ENCODE data around the gene TEX26.

Gene TEX26

DNA sequence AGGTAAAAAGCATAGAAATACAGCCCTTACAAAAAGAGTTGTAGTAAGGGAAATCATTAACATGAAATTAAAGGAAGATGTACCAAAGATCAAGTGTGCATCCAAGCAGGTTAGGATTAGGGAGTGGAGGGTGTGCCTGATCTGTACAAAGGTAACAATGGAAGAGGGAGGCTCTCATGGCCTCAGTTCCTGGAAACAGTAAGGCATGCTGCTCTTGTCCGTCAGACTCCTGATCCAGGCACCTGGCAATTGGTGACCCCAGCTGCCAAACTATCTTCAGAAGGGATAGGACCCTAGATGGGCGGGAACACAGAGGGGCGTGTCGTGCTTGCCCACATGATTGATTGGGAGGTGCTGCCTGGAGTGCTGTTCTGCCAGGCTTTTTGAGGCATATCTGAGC is 4.5 kb downstream of the TEX26 start:
- H3K27ac ChIP-seq (ENCODE audit: low read depth, low read length): no peak overlapping the region
- peaks cover 12% of the 10 kb centered on the region for H3K4me1 ChIP-seq (ENCODE audit: control insufficient read depth, insufficient read depth, low read length)
- H3K27me3 ChIP-seq (ENCODE audit: control insufficient read depth, insufficient read depth, low read length): peaks cover 19% of the 10 kb centered on the region
- H3K36me3 ChIP-seq (ENCODE audit: control insufficient read depth, insufficient read depth, low read length): no peaks in the 10 kb centered on the region
- peaks cover 3% of the 10 kb centered on the region for H3K9me3 ChIP-seq (ENCODE audit: control insufficient read depth, insufficient read depth, low read depth, low read length)
- no peak overlapping the region for H3K9ac ChIP-seq (ENCODE audit: low read length)
- no peak overlapping the region for H3K4me3 ChIP-seq (ENCODE audit: low read depth, low read length)

DNA sequence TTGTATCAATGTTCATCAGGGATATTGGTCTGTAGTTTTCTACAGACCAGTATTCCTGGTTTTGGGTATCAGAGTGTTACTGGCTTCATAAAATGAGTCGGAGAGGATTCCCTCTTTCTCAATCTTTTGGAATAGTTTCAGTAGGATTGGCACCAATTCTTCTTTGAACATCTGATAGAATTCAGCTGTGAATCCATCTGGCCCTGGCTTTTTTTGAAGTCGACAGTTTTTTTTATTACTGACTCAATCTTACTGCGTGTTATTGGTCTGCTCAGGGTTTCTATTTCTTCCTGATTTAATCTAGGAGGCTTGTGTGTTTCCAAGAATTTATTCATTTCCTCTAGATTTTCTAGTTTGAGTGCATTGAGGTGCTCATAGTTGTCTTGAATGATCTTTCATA is 11.4 kb downstream of the TEX26 start:
- H3K27me3 ChIP-seq (ENCODE audit: control insufficient read depth, insufficient read depth, low read length): no peaks in the 10 kb centered on the region
- H3K9me3 ChIP-seq (ENCODE audit: control insufficient read depth, insufficient read depth, low read depth, low read length): 0 out of 2 replicates have a peak, but pooled peaks cover 3% of the 10 kb centered on the region
- H3K27ac ChIP-seq (ENCODE audit: low read depth, low read length): no peak overlapping the region
- H3K36me3 ChIP-seq (ENCODE audit: control insufficient read depth, insufficient read depth, low read length): no peaks in the 10 kb centered on the region
- no peaks in the 10 kb centered on the region for H3K4me1 ChIP-seq (ENCODE audit: control insufficient read depth, insufficient read depth, low read length)
- H3K9ac ChIP-seq (ENCODE audit: low read length): no peak overlapping the region
- H3K4me3 ChIP-seq (ENCODE audit: low read depth, low read length): no peak overlapping the region

DNA sequence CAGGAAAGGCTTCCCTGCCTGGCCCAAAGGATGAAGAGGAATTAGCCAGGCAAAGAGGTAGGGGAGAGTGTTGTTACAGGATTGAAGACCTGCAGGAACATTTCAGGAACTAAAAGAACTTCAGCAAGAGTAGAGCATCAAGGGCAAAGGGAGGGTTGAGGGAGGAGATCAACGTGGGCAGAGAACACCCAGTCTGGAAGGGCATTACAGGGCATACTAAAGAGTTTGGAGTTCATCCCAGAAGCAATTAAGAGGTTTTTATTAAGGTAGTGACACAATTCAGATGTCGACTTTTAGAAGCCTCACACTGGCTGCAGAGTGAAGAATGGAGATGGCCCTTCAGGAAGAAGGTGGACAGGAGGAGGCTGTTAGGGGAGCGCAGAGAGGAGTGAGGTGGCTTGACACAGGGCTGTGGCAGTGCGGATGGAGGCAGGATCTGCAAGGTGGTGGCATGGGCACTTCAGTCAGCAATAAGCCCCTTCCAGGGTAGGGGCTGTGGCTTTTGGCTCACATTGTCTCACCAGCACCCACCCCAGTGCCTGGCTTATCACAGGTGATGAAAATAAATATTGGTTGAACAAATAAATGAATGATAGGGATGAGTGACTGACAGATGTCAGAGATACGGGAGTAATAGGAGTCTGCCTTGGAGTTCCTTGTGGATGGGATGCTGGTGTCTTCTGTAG is 24.9 kb downstream of the TEX26 start:
- Histone ChIP-seq H3K4me1 (ENCODE audit: control insufficient read depth, insufficient read depth, low read length) (no peaks in the 10 kb centered on the region), H3K27ac (ENCODE audit: low read depth, low read length) (no peak overlapping the region), H3K36me3 (ENCODE audit: control insufficient read depth, insufficient read depth, low read length) (no peaks in the 10 kb centered on the region), H3K27me3 (ENCODE audit: control insufficient read depth, insufficient read depth, low read length) (no peaks in the 10 kb centered on the region), H3K9ac (ENCODE audit: low read length) (no peak overlapping the region), H3K9me3 (ENCODE audit: control insufficient read depth, insufficient read depth, low read depth, low read length) (peaks cover 17% of the 10 kb centered on the region; the same call in 1 of the 2 replicates), H3K4me3 (ENCODE audit: low read depth, low read length) (no peak overlapping the region)

DNA sequence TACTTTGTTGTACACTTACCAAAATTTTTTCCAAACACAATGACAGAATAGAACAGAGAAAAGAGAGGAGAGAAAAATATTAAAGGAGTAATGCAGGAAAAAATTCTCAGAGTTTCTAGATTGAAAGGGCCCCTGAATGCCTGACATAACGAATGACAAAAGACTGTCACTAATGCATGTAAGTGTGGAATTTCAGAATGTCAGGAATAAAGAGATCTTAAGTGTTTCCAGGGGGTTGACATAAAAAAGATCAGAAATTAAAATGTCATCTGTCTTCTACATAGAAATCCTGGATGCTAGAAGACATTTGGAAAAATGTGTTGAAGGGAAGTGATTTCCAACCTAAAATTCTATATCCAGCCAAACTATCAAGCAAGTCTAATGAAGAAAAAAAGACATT is 27.2 kb downstream of the TEX26 start:
- Histone ChIP-seq H3K4me1 (ENCODE audit: control insufficient read depth, insufficient read depth, low read length) (no peaks in the 10 kb centered on the region), H3K9ac (ENCODE audit: low read length) (no peak overlapping the region), H3K27ac (ENCODE audit: low read depth, low read length) (no peak overlapping the region), H3K36me3 (ENCODE audit: control insufficient read depth, insufficient read depth, low read length) (no peaks in the 10 kb centered on the region), H3K9me3 (ENCODE audit: control insufficient read depth, insufficient read depth, low read depth, low read length) (peaks cover 20% of the 10 kb centered on the region; the same call in 1 of the 2 replicates), H3K27me3 (ENCODE audit: control insufficient read depth, insufficient read depth, low read length) (no peaks in the 10 kb centered on the region), H3K4me3 (ENCODE audit: low read depth, low read length) (no peak overlapping the region)

DNA sequence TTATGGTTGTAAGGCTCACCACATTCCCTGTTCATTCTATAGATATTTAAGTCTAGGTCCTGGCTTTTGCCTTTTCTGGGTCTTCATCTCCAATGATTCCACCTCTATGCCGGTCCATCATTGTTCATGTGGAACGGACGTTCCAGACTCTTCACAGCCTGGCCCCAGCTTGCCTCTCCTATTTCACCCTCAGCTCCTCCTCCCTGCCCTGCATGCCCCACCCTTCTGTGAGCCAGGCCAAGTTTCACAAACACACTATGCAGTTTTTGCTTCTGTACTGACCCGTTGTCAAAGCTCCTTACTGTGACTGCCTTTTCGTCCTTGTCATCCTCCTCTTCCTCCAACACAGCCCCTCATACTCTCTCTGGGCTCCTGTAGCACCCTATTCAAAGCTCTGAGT is 31.3 kb downstream of the TEX26 start:
- peaks cover 54% of the 10 kb centered on the region for H3K9me3 ChIP-seq (ENCODE audit: control insufficient read depth, insufficient read depth, low read depth, low read length)
- H3K9ac ChIP-seq (ENCODE audit: low read length): no peak overlapping the region
- no peak overlapping the region for H3K4me3 ChIP-seq (ENCODE audit: low read depth, low read length)
- no peaks in the 10 kb centered on the region for H3K36me3 ChIP-seq (ENCODE audit: control insufficient read depth, insufficient read depth, low read length)
- no peak overlapping the region for H3K27ac ChIP-seq (ENCODE audit: low read depth, low read length)
- H3K4me1 ChIP-seq (ENCODE audit: control insufficient read depth, insufficient read depth, low read length): no peaks in the 10 kb centered on the region
- H3K27me3 ChIP-seq (ENCODE audit: control insufficient read depth, insufficient read depth, low read length): no peaks in the 10 kb centered on the region

DNA sequence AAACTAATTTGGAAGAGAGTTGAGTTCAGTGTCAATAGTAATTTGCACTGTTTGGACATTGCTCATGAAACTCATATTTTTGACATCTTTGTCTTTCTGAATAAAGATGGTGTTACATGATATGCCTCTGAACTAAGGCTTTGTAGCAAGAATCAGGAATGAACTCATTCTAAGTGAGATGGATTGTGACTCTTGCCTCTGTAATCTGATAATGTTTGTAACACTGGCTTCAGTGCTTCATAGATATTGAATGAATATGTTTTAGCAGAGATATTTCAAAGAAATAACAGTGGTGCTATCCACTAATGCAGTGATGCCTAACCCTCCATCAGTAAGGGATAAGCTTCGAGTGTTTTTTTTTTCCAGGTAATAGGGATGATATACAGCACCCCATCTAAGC is 32.9 kb downstream of the TEX26 start:
- no peaks in the 10 kb centered on the region for H3K4me1 ChIP-seq (ENCODE audit: control insufficient read depth, insufficient read depth, low read length)
- H3K4me3 ChIP-seq (ENCODE audit: low read depth, low read length): no peak overlapping the region
- H3K36me3 ChIP-seq (ENCODE audit: control insufficient read depth, insufficient read depth, low read length): no peaks in the 10 kb centered on the region
- H3K27me3 ChIP-seq (ENCODE audit: control insufficient read depth, insufficient read depth, low read length): no peaks in the 10 kb centered on the region
- H3K9me3 ChIP-seq (ENCODE audit: control insufficient read depth, insufficient read depth, low read depth, low read length): peaks cover 43% of the 10 kb centered on the region
- H3K9ac ChIP-seq (ENCODE audit: low read length): no peak overlapping the region
- H3K27ac ChIP-seq (ENCODE audit: low read depth, low read length): no peak overlapping the region

DNA sequence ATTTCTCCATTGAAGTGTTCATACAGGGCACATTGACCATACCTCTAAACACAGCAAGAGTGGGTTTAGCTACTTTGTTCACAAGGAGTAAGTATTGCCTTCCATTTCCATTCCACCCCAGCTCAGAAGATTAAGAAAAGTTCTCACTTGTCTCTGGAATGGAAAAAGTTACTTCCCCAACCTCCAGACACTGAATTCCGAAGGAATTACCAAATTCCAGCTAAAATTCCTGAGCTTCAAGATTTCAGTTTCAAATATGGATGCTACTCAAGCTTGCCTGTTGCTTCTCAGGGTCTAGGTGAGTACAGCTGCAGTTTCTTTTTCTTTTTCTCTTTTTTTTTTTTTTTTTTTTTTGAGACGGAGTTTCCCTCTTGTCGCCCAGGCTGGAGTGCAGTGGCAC is 33.6 kb downstream of the TEX26 start:
- Histone ChIP-seq H3K27ac (ENCODE audit: low read depth, low read length) (no peak overlapping the region), H3K4me1 (ENCODE audit: control insufficient read depth, insufficient read depth, low read length) (no peaks in the 10 kb centered on the region), H3K9ac (ENCODE audit: low read length) (no peak overlapping the region), H3K27me3 (ENCODE audit: control insufficient read depth, insufficient read depth, low read length) (no peaks in the 10 kb centered on the region), H3K36me3 (ENCODE audit: control insufficient read depth, insufficient read depth, low read length) (no peaks in the 10 kb centered on the region), H3K4me3 (ENCODE audit: low read depth, low read length) (no peak overlapping the region), H3K9me3 (ENCODE audit: control insufficient read depth, insufficient read depth, low read depth, low read length) (peaks cover 39% of the 10 kb centered on the region)

DNA sequence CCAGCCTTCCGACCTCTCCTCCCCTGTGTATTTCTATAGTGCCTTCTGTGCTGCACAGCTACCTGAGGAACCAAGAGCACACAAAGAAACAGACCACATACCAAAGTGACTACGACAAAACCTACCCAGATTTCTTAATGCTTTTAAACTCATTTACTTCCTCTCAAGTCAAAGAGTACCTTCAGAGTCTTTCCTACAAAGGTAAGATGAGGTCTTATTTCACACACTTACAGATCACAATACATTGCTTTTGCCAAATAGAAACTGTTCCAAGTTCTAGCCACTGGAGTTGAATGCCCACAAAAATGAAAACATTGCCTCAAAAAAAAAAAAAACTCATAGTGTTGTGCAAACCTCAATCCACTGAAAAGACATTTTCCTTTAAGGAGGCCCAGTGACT is 36.4 kb downstream of the TEX26 start:
- no peaks in the 10 kb centered on the region for H3K27me3 ChIP-seq (ENCODE audit: control insufficient read depth, insufficient read depth, low read length)

DNA sequence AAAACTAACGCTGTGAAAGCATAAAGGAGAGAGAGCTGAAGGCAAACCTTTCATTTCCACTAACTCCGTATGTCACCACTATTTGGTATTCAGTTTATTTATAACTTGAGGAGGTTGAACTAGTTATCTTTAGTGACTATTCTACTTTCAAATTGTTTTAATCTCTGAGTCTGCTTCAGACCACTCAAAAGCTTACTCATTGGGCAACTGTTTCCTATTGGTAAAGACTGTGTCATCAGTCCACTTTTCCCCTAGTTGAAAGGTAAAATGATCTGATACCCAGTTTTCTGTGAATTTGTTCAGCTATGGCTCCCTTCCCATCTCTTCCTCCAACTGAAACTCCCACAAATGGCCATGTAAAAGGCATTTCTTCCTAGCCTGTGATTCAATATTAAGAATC is 39.1 kb downstream of the TEX26 start:
- H3K4me3 ChIP-seq (ENCODE audit: low read depth, low read length): no peak overlapping the region
- no peaks in the 10 kb centered on the region for H3K27me3 ChIP-seq (ENCODE audit: control insufficient read depth, insufficient read depth, low read length)
- H3K9ac ChIP-seq (ENCODE audit: low read length): no peak overlapping the region
- H3K36me3 ChIP-seq (ENCODE audit: control insufficient read depth, insufficient read depth, low read length): no peaks in the 10 kb centered on the region
- H3K9me3 ChIP-seq (ENCODE audit: control insufficient read depth, insufficient read depth, low read depth, low read length): peaks cover 21% of the 10 kb centered on the region
- no peaks in the 10 kb centered on the region for H3K4me1 ChIP-seq (ENCODE audit: control insufficient read depth, insufficient read depth, low read length)
- no peak overlapping the region for H3K27ac ChIP-seq (ENCODE audit: low read depth, low read length)

More for the DNA sequence above, 36.4 kb downstream of the TEX26 start:
- no peak overlapping the region for H3K9ac ChIP-seq (ENCODE audit: low read length)
- no peaks in the 10 kb centered on the region for H3K4me1 ChIP-seq (ENCODE audit: control insufficient read depth, insufficient read depth, low read length)
- no peak overlapping the region for H3K27ac ChIP-seq (ENCODE audit: low read depth, low read length)
- no peak overlapping the region for H3K4me3 ChIP-seq (ENCODE audit: low read depth, low read length)
- no peaks in the 10 kb centered on the region for H3K36me3 ChIP-seq (ENCODE audit: control insufficient read depth, insufficient read depth, low read length)
- H3K9me3 ChIP-seq (ENCODE audit: control insufficient read depth, insufficient read depth, low read depth, low read length): peaks cover 36% of the 10 kb centered on the region

DNA sequence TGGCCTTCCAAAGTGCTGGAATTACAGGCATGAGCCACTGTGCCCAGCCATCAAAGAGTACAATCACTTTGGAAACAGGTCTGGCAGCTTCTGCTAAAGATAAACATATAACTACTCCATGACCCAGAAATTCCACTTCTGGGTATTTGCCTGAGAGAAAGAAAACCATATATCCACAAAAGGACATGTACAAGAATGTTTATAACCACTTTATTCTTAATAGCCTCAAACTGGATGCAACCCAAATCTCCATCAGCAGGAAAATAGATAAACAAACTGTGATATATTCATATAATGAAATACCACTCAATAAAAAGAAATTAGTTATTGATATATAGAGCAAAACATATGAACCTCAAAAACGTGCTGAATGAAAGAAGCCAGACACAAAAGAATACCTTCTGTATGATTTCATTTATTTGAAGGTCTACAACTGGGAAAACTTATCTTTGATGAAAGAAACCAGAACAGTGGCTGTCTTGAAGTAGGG is 40.5 kb downstream of the TEX26 start:
- Histone ChIP-seq H3K9me3 (ENCODE audit: control insufficient read depth, insufficient read depth, low read depth, low read length) (peaks cover 7% of the 10 kb centered on the region), H3K4me3 (ENCODE audit: low read depth, low read length) (no peak overlapping the region)

DNA sequence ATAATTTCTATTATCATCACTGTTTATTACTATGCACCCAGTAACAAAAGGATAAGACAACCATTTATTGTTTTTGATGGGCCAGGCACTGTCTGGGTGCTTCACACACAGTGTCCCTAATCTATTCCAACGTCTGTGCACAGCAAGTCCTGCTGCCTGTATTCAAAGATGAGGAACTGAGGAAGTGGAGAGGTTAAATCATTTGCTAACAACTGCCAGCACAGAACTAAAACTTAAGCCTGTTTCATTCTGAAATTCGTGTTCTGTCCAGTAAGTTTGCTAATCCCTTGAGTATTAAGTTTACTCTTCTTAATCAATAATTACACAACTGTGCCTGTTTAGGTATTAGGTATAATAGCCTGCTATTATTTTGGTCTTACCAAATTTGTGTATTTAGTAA is 41.9 kb downstream of the TEX26 start:
- no peaks in the 10 kb centered on the region for H3K9me3 ChIP-seq (ENCODE audit: control insufficient read depth, insufficient read depth, low read depth, low read length)
- no peak overlapping the region for H3K4me3 ChIP-seq (ENCODE audit: low read depth, low read length)
- no peak overlapping the region for H3K9ac ChIP-seq (ENCODE audit: low read length)
- H3K27ac ChIP-seq (ENCODE audit: low read depth, low read length): no peak overlapping the region
- H3K36me3 ChIP-seq (ENCODE audit: control insufficient read depth, insufficient read depth, low read length): no peaks in the 10 kb centered on the region
- no peaks in the 10 kb centered on the region for H3K27me3 ChIP-seq (ENCODE audit: control insufficient read depth, insufficient read depth, low read length)
- H3K4me1 ChIP-seq (ENCODE audit: control insufficient read depth, insufficient read depth, low read length): peaks cover 5% of the 10 kb centered on the region

More for the DNA sequence above, 40.5 kb downstream of the TEX26 start:
- no peaks in the 10 kb centered on the region for H3K27me3 ChIP-seq (ENCODE audit: control insufficient read depth, insufficient read depth, low read length)
- H3K9ac ChIP-seq (ENCODE audit: low read length): no peak overlapping the region
- no peaks in the 10 kb centered on the region for H3K36me3 ChIP-seq (ENCODE audit: control insufficient read depth, insufficient read depth, low read length)
- H3K27ac ChIP-seq (ENCODE audit: low read depth, low read length): no peak overlapping the region
- H3K4me1 ChIP-seq (ENCODE audit: control insufficient read depth, insufficient read depth, low read length): no peaks in the 10 kb centered on the region

Measured in HUES6 (cell line).